K562 (cell line): Measurements from ENCODE around the gene NAGLU. TPM values are rescaled to one million over a fixed set of nuclear protein-coding genes. Genes with fewer than 3 reads are reported as not detected.
A peak's percentile ranks its signal among the peaks of the same experiment; 100 is the strongest.

ENCODE experiments used
- BRD4 ChIP-seq: fragments of 200-600 bp; sonication (generic); IDR thresholded peaks from 2 replicates; pipeline ENCODE4 v1.6.1; 2017; ENCODE audit warnings: inconsistent platforms
- CEBPB ChIP-seq: fragments of 450-650 bp; IDR thresholded peaks from 2 replicates; pipeline ENCODE4 v1.6.1; 2016; ENCODE audit warnings: missing genetic modification characterization, missing compliant biosample characterization
- EGR1 ChIP-seq: fragments of 450-650 bp; conservative IDR thresholded peaks from 2 replicates; pipeline ENCODE4 v1.6.1; 2017; ENCODE audit warnings: mild to moderate bottlenecking
- KHSRP ChIP-seq: fragments of 450-650 bp; IDR thresholded peaks from 2 replicates; pipeline ENCODE4 v1.6.1; 2017
- MAFF ChIP-seq: IDR thresholded peaks from 2 replicates; pipeline ENCODE4 v1.6.1; 2012; ENCODE audit warnings: low read length, improper control_type of control experiment
- MXI1 ChIP-seq: IDR thresholded peaks from 2 replicates; pipeline ENCODE4 v1.6.1; 2011; ENCODE audit warnings: low read depth, mild to moderate bottlenecking, improper control_type of control experiment, low read length
- ZNF778 ChIP-seq: fragments of 450-650 bp; formaldehyde crosslinking; IDR thresholded peaks from 2 replicates; pipeline ENCODE4 v1.4.0; 2020; ENCODE audit warnings: mild to moderate bottlenecking, moderate library complexity
- ZNF785 ChIP-seq: fragments of 250-450 bp; sonication (Bioruptor Pico); IDR thresholded peaks from 2 replicates; pipeline ENCODE4 v1.4.0; 2020; ENCODE audit warnings: mild to moderate bottlenecking
- polyA plus RNA-seq, 8 experiments: library from polyadenylated mRNA; depleted of rRNA in 4 of 8; stranded (reverse) in 5 of 8; unstranded in 3 of 8; fragments of >200 nt; fragmentation: Nextera tagmentation in 2 of 8; fragmentation: Illumina TruSeq in 1 of 8; extraction: Ambion mirVana in 2 of 8; extraction: Trizol in 1 of 8; gene quantifications; 2 replicates each; pipeline versions ENCODE4 v1.2.1 to v1.2.3, GENCODE V29; 2011 to 2014; ENCODE audit warnings: inconsistent platforms in 1 of 8, missing spikeins in 1 of 8
- total RNA-seq, 7 experiments: library from RNA; depleted of rRNA in 6 of 7; stranded (reverse); fragments of >200 nt in 6 of 7; fragmentation: Illumina TruSeq in 2 of 7; extraction: Trizol in 2 of 7; gene quantifications; 2 replicates each; pipeline versions ENCODE4 v1.2.1 to v1.2.3, GENCODE V29; 2011 to 2021; ENCODE audit warnings: low replicate concordance in 1 of 7
- TF ChIP-seq, protein P1 (sequence below), 2 experiments: fragments of 150-350 bp in 1 of 2; IDR thresholded peaks; 2 replicates each; pipeline ENCODE4 v1.6.1; 2012 to 2016; ENCODE audit warnings: low read depth in 2 of 2, low read length in 2 of 2, mild to moderate bottlenecking in 1 of 2, moderate library complexity in 1 of 2
- TF ChIP-seq, protein P2 (sequence below): IDR thresholded peaks from 3 replicates; pipeline ENCODE4 v1.6.1; 2011; ENCODE audit warnings: borderline replicate concordance, mild to moderate bottlenecking, moderate library complexity; ENCODE audit not compliant: insufficient read length; ENCODE audit errors: extremely low read depth
- TF ChIP-seq, protein P3 (sequence below), 2 experiments: fragments of 450-650 bp in 1 of 2; IDR thresholded peaks; 2 replicates each; pipeline ENCODE4 v1.6.1; 2011 to 2017; ENCODE audit warnings: low read depth in 2 of 2, antibody characterized with exemption in 1 of 2, borderline replicate concordance in 1 of 2, low read length in 1 of 2, mild to moderate bottlenecking in 1 of 2, mixed read lengths in 1 of 2; ENCODE audit not compliant: control insufficient read depth in 1 of 2
- TF ChIP-seq, protein P4 (sequence below): sonication (generic); formaldehyde crosslinking; IDR thresholded peaks from 2 replicates; pipeline ENCODE4 v1.8.0; 2022; ENCODE audit warnings: mild to moderate bottlenecking, missing genetic modification reagents
- TF ChIP-seq, protein P5 (sequence below): sonication (generic); formaldehyde crosslinking; IDR thresholded peaks from 2 replicates; pipeline ENCODE4 v1.8.1; 2023; ENCODE audit warnings: mild to moderate bottlenecking, missing genetic modification reagents

The NAGLU gene
- total and polyA plus RNA-seq, 9 of the 15 experiments (the other 6 are each of a cell fraction or from before 2014, with no cell fraction given) = 0.04 to 21.5 (median 8.5) TPM

DNA sequence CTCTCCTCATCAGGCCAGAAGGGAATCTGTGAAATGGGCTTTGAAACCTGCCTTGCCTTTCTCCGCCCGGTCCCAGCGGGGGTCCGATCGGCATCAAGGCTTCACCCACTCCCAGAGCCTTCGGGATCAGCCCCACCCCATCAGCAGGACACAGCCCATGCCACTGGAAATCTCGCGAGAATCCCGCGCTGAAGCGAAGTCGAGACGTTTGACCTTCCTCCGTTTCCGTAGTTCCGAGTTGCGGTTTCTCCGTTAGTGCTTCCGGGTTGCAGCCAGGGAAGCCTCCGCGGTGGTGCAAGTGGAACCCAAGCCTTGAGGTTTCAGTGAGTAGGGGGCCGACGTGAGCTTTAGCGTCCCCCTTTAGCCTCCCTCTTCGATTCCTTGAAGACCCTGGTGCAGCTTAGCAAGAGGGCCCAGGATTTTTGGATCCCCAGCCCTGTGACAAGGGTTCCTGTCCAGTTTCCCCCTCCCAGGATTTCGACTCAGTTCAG, 25.9 kb downstream of the NAGLU start, which contains the start of gene COASY (continued):
- TF ChIP-seq, protein P1, sequence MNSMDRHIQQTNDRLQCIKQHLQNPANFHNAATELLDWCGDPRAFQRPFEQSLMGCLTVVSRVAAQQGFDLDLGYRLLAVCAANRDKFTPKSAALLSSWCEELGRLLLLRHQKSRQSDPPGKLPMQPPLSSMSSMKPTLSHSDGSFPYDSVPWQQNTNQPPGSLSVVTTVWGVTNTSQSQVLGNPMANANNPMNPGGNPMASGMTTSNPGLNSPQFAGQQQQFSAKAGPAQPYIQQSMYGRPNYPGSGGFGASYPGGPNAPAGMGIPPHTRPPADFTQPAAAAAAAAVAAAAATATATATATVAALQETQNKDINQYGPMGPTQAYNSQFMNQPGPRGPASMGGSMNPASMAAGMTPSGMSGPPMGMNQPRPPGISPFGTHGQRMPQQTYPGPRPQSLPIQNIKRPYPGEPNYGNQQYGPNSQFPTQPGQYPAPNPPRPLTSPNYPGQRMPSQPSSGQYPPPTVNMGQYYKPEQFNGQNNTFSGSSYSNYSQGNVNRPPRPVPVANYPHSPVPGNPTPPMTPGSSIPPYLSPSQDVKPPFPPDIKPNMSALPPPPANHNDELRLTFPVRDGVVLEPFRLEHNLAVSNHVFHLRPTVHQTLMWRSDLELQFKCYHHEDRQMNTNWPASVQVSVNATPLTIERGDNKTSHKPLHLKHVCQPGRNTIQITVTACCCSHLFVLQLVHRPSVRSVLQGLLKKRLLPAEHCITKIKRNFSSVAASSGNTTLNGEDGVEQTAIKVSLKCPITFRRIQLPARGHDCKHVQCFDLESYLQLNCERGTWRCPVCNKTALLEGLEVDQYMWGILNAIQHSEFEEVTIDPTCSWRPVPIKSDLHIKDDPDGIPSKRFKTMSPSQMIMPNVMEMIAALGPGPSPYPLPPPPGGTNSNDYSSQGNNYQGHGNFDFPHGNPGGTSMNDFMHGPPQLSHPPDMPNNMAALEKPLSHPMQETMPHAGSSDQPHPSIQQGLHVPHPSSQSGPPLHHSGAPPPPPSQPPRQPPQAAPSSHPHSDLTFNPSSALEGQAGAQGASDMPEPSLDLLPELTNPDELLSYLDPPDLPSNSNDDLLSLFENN (IDR thresholded peaks at IDR 0.05; ENCODE audit: low read depth in 2 of 2, low read length in 2 of 2) = 0 out of 4 replicates have a peak, but pooled peaks of 1 of the 2 experiments have one; percentile 21
- 0 out of 2 replicates have a peak, but pooled peaks have one; percentile 2 for TF ChIP-seq EGR1
- TF ChIP-seq, protein P2, sequence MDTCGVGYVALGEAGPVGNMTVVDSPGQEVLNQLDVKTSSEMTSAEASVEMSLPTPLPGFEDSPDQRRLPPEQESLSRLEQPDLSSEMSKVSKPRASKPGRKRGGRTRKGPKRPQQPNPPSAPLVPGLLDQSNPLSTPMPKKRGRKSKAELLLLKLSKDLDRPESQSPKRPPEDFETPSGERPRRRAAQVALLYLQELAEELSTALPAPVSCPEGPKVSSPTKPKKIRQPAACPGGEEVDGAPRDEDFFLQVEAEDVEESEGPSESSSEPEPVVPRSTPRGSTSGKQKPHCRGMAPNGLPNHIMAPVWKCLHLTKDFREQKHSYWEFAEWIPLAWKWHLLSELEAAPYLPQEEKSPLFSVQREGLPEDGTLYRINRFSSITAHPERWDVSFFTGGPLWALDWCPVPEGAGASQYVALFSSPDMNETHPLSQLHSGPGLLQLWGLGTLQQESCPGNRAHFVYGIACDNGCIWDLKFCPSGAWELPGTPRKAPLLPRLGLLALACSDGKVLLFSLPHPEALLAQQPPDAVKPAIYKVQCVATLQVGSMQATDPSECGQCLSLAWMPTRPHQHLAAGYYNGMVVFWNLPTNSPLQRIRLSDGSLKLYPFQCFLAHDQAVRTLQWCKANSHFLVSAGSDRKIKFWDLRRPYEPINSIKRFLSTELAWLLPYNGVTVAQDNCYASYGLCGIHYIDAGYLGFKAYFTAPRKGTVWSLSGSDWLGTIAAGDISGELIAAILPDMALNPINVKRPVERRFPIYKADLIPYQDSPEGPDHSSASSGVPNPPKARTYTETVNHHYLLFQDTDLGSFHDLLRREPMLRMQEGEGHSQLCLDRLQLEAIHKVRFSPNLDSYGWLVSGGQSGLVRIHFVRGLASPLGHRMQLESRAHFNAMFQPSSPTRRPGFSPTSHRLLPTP = no peak
- TF ChIP-seq, protein P3, sequence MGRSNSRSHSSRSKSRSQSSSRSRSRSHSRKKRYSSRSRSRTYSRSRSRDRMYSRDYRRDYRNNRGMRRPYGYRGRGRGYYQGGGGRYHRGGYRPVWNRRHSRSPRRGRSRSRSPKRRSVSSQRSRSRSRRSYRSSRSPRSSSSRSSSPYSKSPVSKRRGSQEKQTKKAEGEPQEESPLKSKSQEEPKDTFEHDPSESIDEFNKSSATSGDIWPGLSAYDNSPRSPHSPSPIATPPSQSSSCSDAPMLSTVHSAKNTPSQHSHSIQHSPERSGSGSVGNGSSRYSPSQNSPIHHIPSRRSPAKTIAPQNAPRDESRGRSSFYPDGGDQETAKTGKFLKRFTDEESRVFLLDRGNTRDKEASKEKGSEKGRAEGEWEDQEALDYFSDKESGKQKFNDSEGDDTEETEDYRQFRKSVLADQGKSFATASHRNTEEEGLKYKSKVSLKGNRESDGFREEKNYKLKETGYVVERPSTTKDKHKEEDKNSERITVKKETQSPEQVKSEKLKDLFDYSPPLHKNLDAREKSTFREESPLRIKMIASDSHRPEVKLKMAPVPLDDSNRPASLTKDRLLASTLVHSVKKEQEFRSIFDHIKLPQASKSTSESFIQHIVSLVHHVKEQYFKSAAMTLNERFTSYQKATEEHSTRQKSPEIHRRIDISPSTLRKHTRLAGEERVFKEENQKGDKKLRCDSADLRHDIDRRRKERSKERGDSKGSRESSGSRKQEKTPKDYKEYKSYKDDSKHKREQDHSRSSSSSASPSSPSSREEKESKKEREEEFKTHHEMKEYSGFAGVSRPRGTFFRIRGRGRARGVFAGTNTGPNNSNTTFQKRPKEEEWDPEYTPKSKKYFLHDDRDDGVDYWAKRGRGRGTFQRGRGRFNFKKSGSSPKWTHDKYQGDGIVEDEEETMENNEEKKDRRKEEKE (IDR thresholded peaks at IDR 0.05; ENCODE audit: borderline replicate concordance in 1 of 2, control insufficient read depth in 1 of 2, low read depth in 2 of 2, low read length in 1 of 2) = no peak
- no peak for TF ChIP-seq KHSRP
- TF ChIP-seq CEBPB (tag) = 0 out of 2 replicates have a peak, but pooled peaks have one; percentile 11
- TF ChIP-seq, protein P4, sequence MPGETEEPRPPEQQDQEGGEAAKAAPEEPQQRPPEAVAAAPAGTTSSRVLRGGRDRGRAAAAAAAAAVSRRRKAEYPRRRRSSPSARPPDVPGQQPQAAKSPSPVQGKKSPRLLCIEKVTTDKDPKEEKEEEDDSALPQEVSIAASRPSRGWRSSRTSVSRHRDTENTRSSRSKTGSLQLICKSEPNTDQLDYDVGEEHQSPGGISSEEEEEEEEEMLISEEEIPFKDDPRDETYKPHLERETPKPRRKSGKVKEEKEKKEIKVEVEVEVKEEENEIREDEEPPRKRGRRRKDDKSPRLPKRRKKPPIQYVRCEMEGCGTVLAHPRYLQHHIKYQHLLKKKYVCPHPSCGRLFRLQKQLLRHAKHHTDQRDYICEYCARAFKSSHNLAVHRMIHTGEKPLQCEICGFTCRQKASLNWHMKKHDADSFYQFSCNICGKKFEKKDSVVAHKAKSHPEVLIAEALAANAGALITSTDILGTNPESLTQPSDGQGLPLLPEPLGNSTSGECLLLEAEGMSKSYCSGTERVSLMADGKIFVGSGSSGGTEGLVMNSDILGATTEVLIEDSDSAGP (CRISPR knock-in tag) = no peak
- TF ChIP-seq, protein P5, sequence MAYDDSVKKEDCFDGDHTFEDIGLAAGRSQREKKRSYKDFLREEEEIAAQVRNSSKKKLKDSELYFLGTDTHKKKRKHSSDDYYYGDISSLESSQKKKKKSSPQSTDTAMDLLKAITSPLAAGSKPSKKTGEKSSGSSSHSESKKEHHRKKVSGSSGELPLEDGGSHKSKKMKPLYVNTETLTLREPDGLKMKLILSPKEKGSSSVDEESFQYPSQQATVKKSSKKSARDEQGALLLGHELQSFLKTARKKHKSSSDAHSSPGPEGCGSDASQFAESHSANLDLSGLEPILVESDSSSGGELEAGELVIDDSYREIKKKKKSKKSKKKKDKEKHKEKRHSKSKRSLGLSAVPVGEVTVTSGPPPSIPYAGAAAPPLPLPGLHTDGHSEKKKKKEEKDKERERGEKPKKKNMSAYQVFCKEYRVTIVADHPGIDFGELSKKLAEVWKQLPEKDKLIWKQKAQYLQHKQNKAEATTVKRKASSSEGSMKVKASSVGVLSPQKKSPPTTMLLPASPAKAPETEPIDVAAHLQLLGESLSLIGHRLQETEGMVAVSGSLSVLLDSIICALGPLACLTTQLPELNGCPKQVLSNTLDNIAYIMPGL (CRISPR knock-in tag) = no peak
- no peak for TF ChIP-seq BRD4
- peak; percentile 80 for TF ChIP-seq MXI1
- no peak for TF ChIP-seq ZNF778
- peak; percentile 81; the same call in 1 of the 2 replicates for TF ChIP-seq MAFF
- no peak for TF ChIP-seq ZNF785 (CRISPR knock-in tag)
